H7 (cell line): Measurements from ENCODE around the gene ERGIC1. TPM values are rescaled to one million over a fixed set of nuclear protein-coding genes. Genes with fewer than 3 reads are reported as not detected.

Experiments used
- DNase-seq: peaks from one replicate; pipeline ENCODE4 v3.0.0; 2012
- H3K27me3 ChIP-seq: 2 replicates; pipeline ENCODE4 v1.6.0; 2011; ENCODE audit warnings: mild to moderate bottlenecking, low read length; ENCODE audit not compliant: control insufficient read depth, insufficient read depth
- H3K36me3 ChIP-seq: replicated peaks from 2 replicates; pipeline ENCODE4 v1.5.1; 2011; ENCODE audit warnings: low read length; ENCODE audit not compliant: control insufficient read depth, insufficient read depth
- H3K4me3 ChIP-seq: 2 replicates; pipeline ENCODE4 v1.5.1; 2011; ENCODE audit warnings: low read depth, mild to moderate bottlenecking, control low read depth, low read length, moderate library complexity; ENCODE audit not compliant: insufficient read depth
- total RNA-seq: library from RNA; depleted of rRNA; stranded (reverse); fragments of >200 nt; shearing (Covaris generic); gene quantifications from 2 replicates; pipeline ENCODE4 v1.2.3, GENCODE V29; 2014

ERGIC1 gene
- total RNA-seq, 1 experiment from 2014 or later, result 102 TPM

- Histone ChIP-seq H3K27me3 (no peaks in the 10 kb centered on the region), H3K36me3 (no peaks in the 10 kb centered on the region), H3K4me3 (no peak overlapping the region)
- DNase-seq, result no peak
Measured at GRCh38 chr5:172830876-172831662, 3.0 kb upstream of the ERGIC1 start.

- Histone ChIP-seq H3K36me3 (no peaks in the 10 kb centered on the region; the same call in none of the 2 replicates), H3K27me3 (no peaks in the 10 kb centered on the region), H3K4me3 (no peak overlapping the region)
- no peak for DNase-seq
Measured at GRCh38 chr5:172832383-172833315, 1.4 kb upstream of the ERGIC1 start.

GRCh38 chr5:172833372-172833685 is 722 bp upstream of the ERGIC1 start:
- Histone ChIP-seq H3K27me3 (no peaks in the 10 kb centered on the region), H3K36me3 (no peaks in the 10 kb centered on the region; the same call in none of the 2 replicates), H3K4me3 (peak overlapping the region; percentile 80; the same call in 1 of the 2 replicates)
- no peak for DNase-seq

GRCh38 chr5:172834415-172835289 is 601 bp downstream of the ERGIC1 start:
- H3K36me3 ChIP-seq, result no peaks in the 10 kb centered on the region; the same call in none of the 2 replicates
- H3K27me3 ChIP-seq, result no peaks in the 10 kb centered on the region
- peak; percentile 89 for DNase-seq
- H3K4me3 ChIP-seq, result peak overlapping the region; percentile 80

- Histone ChIP-seq H3K27me3 (no peaks in the 10 kb centered on the region), H3K36me3 (no peaks in the 10 kb centered on the region; the same call in none of the 2 replicates), H3K4me3 (peak overlapping the region; percentile 80)
- peak; percentile 15 for DNase-seq
Measured at GRCh38 chr5:172835290-172835993, 1.4 kb downstream of the ERGIC1 start.

- no peaks in the 10 kb centered on the region for H3K27me3 ChIP-seq
- H3K36me3 ChIP-seq, result no peaks in the 10 kb centered on the region; the same call in none of the 2 replicates
- no peak for DNase-seq
- no peak overlapping the region for H3K4me3 ChIP-seq
Measured at GRCh38 chr5:172835994-172836356, 1.9 kb downstream of the ERGIC1 start.

GRCh38 chr5:172837640-172838039 is 3.6 kb downstream of the ERGIC1 start:
- H3K36me3 ChIP-seq, result no peaks in the 10 kb centered on the region; the same call in none of the 2 replicates
- H3K27me3 ChIP-seq, result no peaks in the 10 kb centered on the region
- H3K4me3 ChIP-seq, result no peak overlapping the region
- no peak for DNase-seq

- Histone ChIP-seq H3K27me3 (no peaks in the 10 kb centered on the region), H3K36me3 (no peaks in the 10 kb centered on the region; the same call in none of the 2 replicates), H3K4me3 (no peak overlapping the region)
- DNase-seq, result no peak
Measured at GRCh38 chr5:172838151-172838875, 4.3 kb downstream of the ERGIC1 start.

- DNase-seq, result no peak
- Histone ChIP-seq H3K4me3 (no peak overlapping the region), H3K27me3 (no peaks in the 10 kb centered on the region), H3K36me3 (no peaks in the 10 kb centered on the region; the same call in none of the 2 replicates)
Measured at GRCh38 chr5:172839669-172840431, 5.8 kb downstream of the ERGIC1 start.

GRCh38 chr5:172840432-172841154 is 6.5 kb downstream of the ERGIC1 start:
- no peaks in the 10 kb centered on the region; the same call in none of the 2 replicates for H3K36me3 ChIP-seq
- DNase-seq, result no peak
- no peak overlapping the region for H3K4me3 ChIP-seq
- H3K27me3 ChIP-seq, result no peaks in the 10 kb centered on the region

GRCh38 chr5:172841256-172841655 is 7.2 kb downstream of the ERGIC1 start:
- no peak overlapping the region for H3K4me3 ChIP-seq
- H3K36me3 ChIP-seq, result no peaks in the 10 kb centered on the region; the same call in none of the 2 replicates
- H3K27me3 ChIP-seq, result no peaks in the 10 kb centered on the region
- DNase-seq, result no peak
